GM23248 (cell line): ENCODE data around the gene IP6K1. TPM values are rescaled to one million over a fixed set of nuclear protein-coding genes. Genes with fewer than 3 reads are reported as not detected.

Experiments used
- DNase-seq: peaks from one replicate; pipeline ENCODE4 v3.0.0-alpha.2; 2015
- H2AFZ ChIP-seq: fragments of 200-600 bp; sonication (generic); 2 replicates; pipeline ENCODE4 v1.6.1; 2016; ENCODE audit warnings: antibody characterized with exemption
- H3F3A ChIP-seq: fragments of 200-600 bp; sonication (generic); 2 replicates; pipeline ENCODE4 v1.6.1; 2016; ENCODE audit warnings: mild to moderate bottlenecking, antibody characterized with exemption, mixed run types; ENCODE audit not compliant: insufficient read depth
- H3K27ac ChIP-seq: fragments of 200-600 bp; sonication (generic); 2 replicates; pipeline ENCODE4 v1.5.1; 2016; ENCODE audit warnings: mild to moderate bottlenecking
- H3K27me3 ChIP-seq: fragments of 200-600 bp; sonication (generic); replicated peaks from 2 replicates; pipeline ENCODE4 v1.6.1; 2016; ENCODE audit warnings: mild to moderate bottlenecking; ENCODE audit not compliant: insufficient read depth
- H3K36me3 ChIP-seq: fragments of 200-600 bp; sonication (generic); 2 replicates; pipeline ENCODE4 v1.6.1; 2016; ENCODE audit warnings: low read depth, mild to moderate bottlenecking
- H3K4me1 ChIP-seq: fragments of 200-600 bp; sonication (generic); 2 replicates; pipeline ENCODE4 v1.6.1; 2016; ENCODE audit warnings: mild to moderate bottlenecking; ENCODE audit not compliant: insufficient read depth
- H3K4me2 ChIP-seq: fragments of 200-600 bp; sonication (generic); one replicate; pipeline ENCODE4 v1.6.1; 2016; ENCODE audit warnings: mild to moderate bottlenecking; ENCODE audit not compliant: unreplicated experiment
- H3K4me3 ChIP-seq: fragments of 200-600 bp; sonication (generic); 2 replicates; pipeline ENCODE4 v1.5.1; 2016; ENCODE audit warnings: mild to moderate bottlenecking
- H3K79me2 ChIP-seq: fragments of 200-600 bp; sonication (generic); 2 replicates; pipeline ENCODE4 v1.6.1; 2016; ENCODE audit warnings: mild to moderate bottlenecking; ENCODE audit not compliant: insufficient read depth
- H3K9ac ChIP-seq: fragments of 200-600 bp; sonication (generic); 2 replicates; pipeline ENCODE4 v1.6.1; 2016; ENCODE audit warnings: mild to moderate bottlenecking
- H3K9me2 ChIP-seq: fragments of 200-600 bp; sonication (generic); 2 replicates; pipeline ENCODE4 v1.6.1; 2016; ENCODE audit warnings: mixed run types, mild to moderate bottlenecking, moderate library complexity; ENCODE audit not compliant: insufficient read depth
- H3K9me3 ChIP-seq: fragments of 200-600 bp; sonication (generic); one replicate; pipeline ENCODE4 v1.6.1; 2017; ENCODE audit warnings: low read depth
- H4K20me1 ChIP-seq: fragments of 200-600 bp; sonication (generic); 2 replicates; pipeline ENCODE4 v1.6.0; 2016; ENCODE audit not compliant: insufficient read depth
- EZH2 ChIP-seq: fragments of 200-600 bp; sonication (generic); IDR thresholded peaks from 2 replicates; pipeline ENCODE4 v1.6.1; 2018; ENCODE audit warnings: antibody characterized with exemption, mild to moderate bottlenecking; ENCODE audit not compliant: insufficient read depth, poor library complexity, severe bottlenecking
- EZH2phosphoT487 ChIP-seq: fragments of 200-600 bp; sonication (generic); IDR thresholded peaks from 2 replicates; pipeline ENCODE4 v1.6.1; 2018; ENCODE audit warnings: antibody characterized with exemption, moderate library complexity, mild to moderate bottlenecking, low read depth; ENCODE audit not compliant: insufficient read depth
- WGBS, 2 experiments: methylation state at CpG; one replicate each; pipeline ENCODE4 v1.1.6; 2015 to 2017; ENCODE audit warnings: low lambda C conversion rate in 2 of 2, low coverage in 1 of 2; ENCODE audit errors: missing lambda C conversion rate in 2 of 2; 5-methylcytosine and 5-hydroxymethylcytosine counted together
- in situ Hi-C: fragments of 300-500 bp; cut with MboI; formaldehyde crosslinking; loops from 2 replicates; pipeline ENCODE4 v1.15.0; 2020
- polyA plus RNA-seq: library from polyadenylated mRNA; unstranded; fragments of >200 nt; fragmentation: Nextera tagmentation; extraction: Ambion mirVana; gene quantifications from 2 replicates; pipeline ENCODE4 v1.2.1, GENCODE V29; 2016
- total RNA-seq: library from RNA; depleted of rRNA; stranded (reverse); fragments of >200 nt; shearing (Covaris generic); gene quantifications from 2 replicates; pipeline ENCODE4 v1.2.3, GENCODE V29; 2014

IP6K1 gene
- total and polyA plus RNA-seq, 2 experiments from 2014 or later, result 18.7 to 27.2 TPM

DNA sequence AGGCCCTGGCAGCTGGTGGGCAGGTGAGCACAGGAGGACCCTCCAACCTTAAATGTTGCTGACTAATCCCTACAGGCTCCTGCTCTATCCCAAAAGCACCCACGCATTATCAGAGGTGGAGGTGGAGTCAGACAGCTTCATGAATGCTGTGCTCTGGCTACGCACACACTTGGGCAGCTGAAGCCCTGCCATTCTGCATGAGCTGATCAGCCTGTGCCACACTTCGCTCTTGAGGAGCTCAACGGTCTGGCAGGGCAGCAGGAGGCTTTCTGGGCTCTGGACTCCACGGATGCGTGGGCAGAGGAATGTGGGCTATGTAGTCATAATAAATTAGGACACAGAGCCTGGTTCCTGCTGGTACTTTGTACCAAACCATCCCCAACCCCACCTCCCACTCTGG lies 103.2 kb downstream of the IP6K1 start:
- no peak for DNase-seq
- Histone ChIP-seq H3K79me2 (no peaks in the 10 kb centered on the region), H3K27ac (no peak overlapping the region), H3K4me3 (no peak overlapping the region), H3K9me3 (no peaks in the 10 kb centered on the region), H4K20me1 (no peaks in the 10 kb centered on the region), H3K9me2 (no peaks in the 10 kb centered on the region), H2AFZ (no peak overlapping the region), H3F3A (no peaks in the 10 kb centered on the region), H3K4me2 (no peak overlapping the region), H3K4me1 (no peaks in the 10 kb centered on the region), H3K36me3 (0 out of 2 replicates have a peak, but pooled peaks cover under 1% of the 10 kb centered on the region), H3K27me3 (no peaks in the 10 kb centered on the region), H3K9ac (no peak overlapping the region)
- in situ Hi-C loops, result no loop called here
- WGBS, 2 experiments, result 81 to 85% methylated on average over 6 of the region's 6 CpGs
- TF ChIP-seq EZH2phosphoT487, result no peak
- no peak for TF ChIP-seq EZH2

DNA sequence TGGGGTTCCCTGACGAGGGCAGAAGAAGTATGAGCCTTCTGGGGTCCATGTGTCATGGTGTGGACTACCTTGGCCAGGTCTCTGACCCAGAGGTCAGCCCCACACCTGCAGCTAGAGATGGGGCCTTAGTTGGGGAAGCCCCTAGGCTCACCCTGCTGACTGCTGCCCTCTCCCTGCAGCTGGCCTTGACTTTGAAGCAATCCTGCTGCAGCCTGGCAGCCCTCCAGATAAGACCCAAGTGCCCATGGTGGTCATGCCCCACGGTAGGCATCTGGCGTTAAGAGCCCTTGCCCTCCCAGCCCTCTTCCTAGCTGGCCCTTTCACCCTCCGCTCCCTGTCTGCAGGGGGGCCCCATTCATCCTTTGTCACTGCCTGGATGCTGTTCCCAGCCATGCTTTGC lies 104.8 kb downstream of the IP6K1 start:
- no peaks in the 10 kb centered on the region for H3K79me2 ChIP-seq
- H3K27ac ChIP-seq, result no peak overlapping the region
- no peak overlapping the region for H3K9ac ChIP-seq
- no peaks in the 10 kb centered on the region for H3F3A ChIP-seq
- no peak overlapping the region for H3K4me2 ChIP-seq
- no peaks in the 10 kb centered on the region for H4K20me1 ChIP-seq
- H3K9me2 ChIP-seq, result no peaks in the 10 kb centered on the region
- in situ Hi-C loops, result no loop called here
- H3K4me3 ChIP-seq, result no peak overlapping the region
- H3K4me1 ChIP-seq, result no peaks in the 10 kb centered on the region
- H3K36me3 ChIP-seq, result 0 out of 2 replicates have a peak, but pooled peaks cover 4% of the 10 kb centered on the region
- no peak overlapping the region for H2AFZ ChIP-seq
- no peak for DNase-seq
- 74 to 75% methylated on average over 4 of the region's 4 CpGs for WGBS, 2 experiments
- TF ChIP-seq EZH2 (no peak), EZH2phosphoT487 (no peak)
- H3K27me3 ChIP-seq, result no peaks in the 10 kb centered on the region
- H3K9me3 ChIP-seq, result no peaks in the 10 kb centered on the region

DNA sequence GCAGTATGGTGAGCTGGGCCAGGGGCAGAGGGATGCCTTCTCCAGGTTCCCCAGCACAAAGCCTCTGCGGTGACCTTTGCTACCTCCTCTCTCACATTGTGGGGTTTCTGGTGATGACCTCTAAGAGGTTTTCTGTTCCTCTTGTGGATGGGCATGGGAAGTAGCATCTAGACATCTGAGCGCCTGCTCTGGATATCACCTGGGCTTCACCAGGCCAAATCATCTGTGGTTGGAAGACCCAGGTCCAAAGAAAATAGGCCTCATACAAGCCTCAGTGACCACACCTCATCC lies 105.2 kb downstream of the IP6K1 start:
- no peak overlapping the region for H3K27ac ChIP-seq
- H3K9ac ChIP-seq, result no peak overlapping the region
- H3K4me1 ChIP-seq, result no peaks in the 10 kb centered on the region
- WGBS, 2 experiments, result 96 to 100% methylated on average over 2 of the region's 2 CpGs
- no peak overlapping the region for H2AFZ ChIP-seq
- no peak for TF ChIP-seq EZH2
- TF ChIP-seq EZH2phosphoT487, result no peak
- no peaks in the 10 kb centered on the region for H3K9me3 ChIP-seq
- DNase-seq, result no peak
- H3K27me3 ChIP-seq, result no peaks in the 10 kb centered on the region
- no peaks in the 10 kb centered on the region for H3K79me2 ChIP-seq
- no peaks in the 10 kb centered on the region for H3K9me2 ChIP-seq
- H3K4me2 ChIP-seq, result no peak overlapping the region
- in situ Hi-C loops, result no loop called here
- no peaks in the 10 kb centered on the region for H4K20me1 ChIP-seq
- H3K4me3 ChIP-seq, result no peak overlapping the region
- no peaks in the 10 kb centered on the region for H3F3A ChIP-seq
- 0 out of 2 replicates have a peak, but pooled peaks cover 4% of the 10 kb centered on the region for H3K36me3 ChIP-seq

DNA sequence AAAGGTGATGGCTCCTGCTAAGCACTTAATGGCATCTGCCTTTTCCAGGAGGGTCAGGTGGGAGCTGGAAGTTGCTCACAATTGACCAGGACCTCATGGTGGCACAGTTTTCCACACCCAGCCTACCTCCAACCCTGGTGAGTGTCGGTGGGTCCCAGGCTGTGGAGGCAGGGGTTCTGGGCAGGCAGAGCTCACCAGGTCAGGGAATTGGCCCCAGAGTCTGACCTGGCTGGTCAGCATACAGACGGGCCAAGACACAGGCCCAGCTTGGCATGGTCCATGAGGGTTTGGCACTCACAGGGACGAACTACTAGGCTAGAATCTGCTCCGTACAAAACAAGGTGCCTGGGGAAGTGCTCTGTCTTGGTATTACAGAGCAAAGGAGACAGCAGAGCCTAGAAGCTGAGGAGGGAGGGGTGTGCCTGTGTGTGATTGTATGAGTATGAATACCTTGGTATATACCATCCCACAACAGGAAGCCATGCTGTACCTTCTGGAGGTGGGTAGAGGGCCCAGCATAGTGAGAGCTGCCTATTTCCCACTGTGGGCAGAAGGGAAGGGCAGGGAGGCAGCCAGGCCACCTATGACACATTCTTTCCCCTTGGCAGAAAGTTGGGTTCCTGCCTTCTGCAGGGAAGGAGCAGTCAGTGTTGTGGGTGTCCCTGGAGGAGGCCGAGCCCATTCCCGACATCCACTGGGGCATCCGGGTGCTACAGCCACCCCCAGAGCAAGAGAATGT lies 105.7 kb downstream of the IP6K1 start:
- Histone ChIP-seq H4K20me1 (no peaks in the 10 kb centered on the region), H3K79me2 (no peaks in the 10 kb centered on the region), H2AFZ (no peak overlapping the region), H3K27ac (no peak overlapping the region), H3K27me3 (no peaks in the 10 kb centered on the region), H3K9me3 (no peaks in the 10 kb centered on the region), H3K4me3 (no peak overlapping the region), H3K4me2 (no peak overlapping the region), H3K36me3 (0 out of 2 replicates have a peak, but pooled peaks cover 4% of the 10 kb centered on the region), H3K9ac (no peak overlapping the region), H3K9me2 (no peaks in the 10 kb centered on the region), H3K4me1 (no peaks in the 10 kb centered on the region), H3F3A (no peaks in the 10 kb centered on the region)
- in situ Hi-C loops, result no loop called here
- 63% methylated on average over 7 of the region's 7 CpGs for WGBS, 2 experiments
- DNase-seq, result peak; percentile 38
- no peak for TF ChIP-seq EZH2
- no peak for TF ChIP-seq EZH2phosphoT487

DNA sequence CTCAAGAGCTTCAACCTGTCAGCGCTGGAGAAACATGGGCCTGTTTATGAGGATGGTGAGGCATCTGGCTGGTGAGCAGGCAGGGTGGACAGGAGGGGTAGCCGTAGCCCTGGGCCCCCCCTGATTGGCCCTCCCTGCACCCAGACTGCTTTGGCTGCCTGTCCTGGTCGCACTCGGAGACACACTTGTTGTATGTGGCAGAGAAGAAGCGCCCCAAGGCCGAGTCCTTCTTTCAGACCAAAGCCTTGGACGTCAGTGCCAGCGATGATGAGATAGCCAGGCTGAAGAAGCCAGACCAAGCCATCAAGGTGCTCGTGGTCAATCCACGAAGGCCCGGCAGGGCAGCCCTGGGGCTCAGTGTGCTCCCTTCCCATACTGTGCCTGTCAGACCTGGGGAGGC lies 110.4 kb downstream of the IP6K1 start:
- H3K4me3 ChIP-seq, result no peak overlapping the region
- WGBS, 2 experiments, result 80 to 89% methylated on average over 9 to 11 of the region's 11 CpGs
- H3K9me3 ChIP-seq, result no peaks in the 10 kb centered on the region
- no peak for DNase-seq
- no peaks in the 10 kb centered on the region for H3K9me2 ChIP-seq
- peaks cover 12% of the 10 kb centered on the region for H3K79me2 ChIP-seq
- H4K20me1 ChIP-seq, result no peaks in the 10 kb centered on the region
- no peaks in the 10 kb centered on the region for H3K27me3 ChIP-seq
- peaks cover 11% of the 10 kb centered on the region for H3K4me1 ChIP-seq
- H3K4me2 ChIP-seq, result no peak overlapping the region
- H3K9ac ChIP-seq, result no peak overlapping the region
- in situ Hi-C loops, result loop anchor here (10.0 kb wide), 1 partner anchor 131 kb away; no protein-coding TSS in a partner anchor
- H3K36me3 ChIP-seq, result 0 out of 2 replicates have a peak, but pooled peaks cover 4% of the 10 kb centered on the region
- no peak overlapping the region for H2AFZ ChIP-seq
- 0 out of 2 replicates have a peak, but pooled peaks cover 3% of the 10 kb centered on the region for H3F3A ChIP-seq
- no peak overlapping the region for H3K27ac ChIP-seq
- TF ChIP-seq EZH2 (no peak), EZH2phosphoT487 (no peak)
